Posterior cingulate gyrus (tissue), 11 donors: Measurements from ENCODE around the gene MAPKAPK3.

ENCODE experiments used
- DNase-seq, 10 donors: peaks; one replicate each; pipeline versions ENCODE4 v3.0.0 to v3.0.0-alpha.2; 2020 to 2021; ENCODE audit warnings: mixed read lengths in 3 of 10
- intact Hi-C: fragments of 100-400 bp; cut with DNase I; formaldehyde crosslinking; loops from one replicate; pipeline ENCODE4 v1.15.1; 2023

Gene MAPKAPK3

GRCh38 chr3:50623840-50624474, 7.0 kb downstream of the MAPKAPK3 start:
- intact Hi-C loops: loop anchor here (5.0 kb wide), 1 partner anchor 48 kb away; the partner anchor contains the start of gene DOCK3

GRCh38 chr3:50624634-50625033, 7.7 kb downstream of the MAPKAPK3 start:
- intact Hi-C loops: loop anchor here (5.0 kb wide), 1 partner anchor 48 kb away; the partner anchor contains the start of gene DOCK3
- no peak for DNase-seq

More at GRCh38 chr3:50623840-50624474, 7.0 kb downstream of the MAPKAPK3 start:
- no peak for DNase-seq

- intact Hi-C loops: no loop called here
- DNase-seq: no peak
Measured at GRCh38 chr3:50625231-50626182, 8.6 kb downstream of the MAPKAPK3 start.

- intact Hi-C loops: no loop called here
Measured at GRCh38 chr3:50626401-50626800, 9.4 kb downstream of the MAPKAPK3 start.

GRCh38 chr3:50627407-50628051, 10.6 kb downstream of the MAPKAPK3 start:
- DNase-seq: peak in 7 of 10 donors; percentile 35 to 92 (median 52)

More at GRCh38 chr3:50626401-50626800, 9.4 kb downstream of the MAPKAPK3 start:
- no peak for DNase-seq

GRCh38 chr3:50628601-50629000, 11.7 kb downstream of the MAPKAPK3 start:
- intact Hi-C loops: no loop called here
- DNase-seq: no peak

More at GRCh38 chr3:50627407-50628051, 10.6 kb downstream of the MAPKAPK3 start:
- intact Hi-C loops: no loop called here

- DNase-seq: no peak
- intact Hi-C loops: no loop called here
Measured at GRCh38 chr3:50630394-50630793, 13.4 kb downstream of the MAPKAPK3 start.

GRCh38 chr3:50630877-50631276, 13.9 kb downstream of the MAPKAPK3 start:
- DNase-seq: no peak
- intact Hi-C loops: no loop called here

GRCh38 chr3:50632450-50632849, 15.5 kb downstream of the MAPKAPK3 start:
- DNase-seq: no peak
- intact Hi-C loops: no loop called here

GRCh38 chr3:50633230-50633790, 16.4 kb downstream of the MAPKAPK3 start:
- intact Hi-C loops: no loop called here
- no peak for DNase-seq

GRCh38 chr3:50635066-50635465, 18.1 kb downstream of the MAPKAPK3 start:
- no peak for DNase-seq
- intact Hi-C loops: no loop called here

- intact Hi-C loops: no loop called here
- no peak for DNase-seq
Measured at GRCh38 chr3:50637011-50637410, 20.1 kb downstream of the MAPKAPK3 start.

GRCh38 chr3:50637945-50638344, 21.0 kb downstream of the MAPKAPK3 start:
- no peak for DNase-seq
- intact Hi-C loops: no loop called here

- intact Hi-C loops: no loop called here
- DNase-seq: no peak
Measured at GRCh38 chr3:50639055-50639494, 22.1 kb downstream of the MAPKAPK3 start.

GRCh38 chr3:50642382-50642781, 25.4 kb downstream of the MAPKAPK3 start:
- DNase-seq: no peak
- intact Hi-C loops: no loop called here

- DNase-seq: peak in 8 of 10 donors; percentile 42 to 93 (median 62)
- intact Hi-C loops: no loop called here
Measured at GRCh38 chr3:50644561-50644960, 27.6 kb downstream of the MAPKAPK3 start.

- peak in 1 of 10 donors; percentile 22 for DNase-seq
- intact Hi-C loops: no loop called here
Measured at GRCh38 chr3:50645378-50645777, 28.4 kb downstream of the MAPKAPK3 start.

GRCh38 chr3:50648313-50648712, 31.4 kb downstream of the MAPKAPK3 start:
- intact Hi-C loops: no loop called here
- DNase-seq: peak in 4 of 10 donors; percentile 31 to 92 (median 48)

- DNase-seq: no peak
- intact Hi-C loops: no loop called here
Measured at GRCh38 chr3:50648944-50649343, 32.0 kb downstream of the MAPKAPK3 start.

GRCh38 chr3:50649451-50649931, 32.5 kb downstream of the MAPKAPK3 start:
- DNase-seq: peak; percentile 47 to 96 (median 72)
- intact Hi-C loops: no loop called here
